Activated T-helper 17 cell treated with anti-CD3 and anti-CD28 coated beads, Interleukin-2, amount 50 U/mL, for 72 hours (primary cell): Measurements from ENCODE around the gene PLXNA2. TPM values are rescaled to one million over a fixed set of nuclear protein-coding genes. Genes with fewer than 3 reads are reported as not detected.

Experiments used
- ATAC-seq: fragments of 150-1000 bp; cut with Tn5 transposase; replicated peaks from 2 replicates; pipeline ENCODE4 v1.10.0; 2021; ENCODE audit warnings: mild to moderate bottlenecking, moderate library complexity
- H3K27ac Mint-ChIP-seq: one replicate; pipeline ENCODE4 v1.8.0; 2022; ENCODE audit warnings: mixed read lengths
- H3K27me3 Mint-ChIP-seq: one replicate; pipeline ENCODE4 v1.8.0; 2022; ENCODE audit warnings: mixed read lengths
- H3K36me3 Mint-ChIP-seq: one replicate; pipeline ENCODE4 v1.8.0; 2022; ENCODE audit warnings: low read depth, mild to moderate bottlenecking, mixed read lengths
- H3K4me1 Mint-ChIP-seq: one replicate; pipeline ENCODE4 v1.8.0; 2022; ENCODE audit warnings: mixed read lengths
- H3K4me3 Mint-ChIP-seq: one replicate; pipeline ENCODE4 v1.8.0; 2022; ENCODE audit warnings: mild to moderate bottlenecking, mixed read lengths
- H3K9me3 Mint-ChIP-seq: one replicate; pipeline ENCODE4 v1.8.0; 2022; ENCODE audit warnings: mixed read lengths
- total RNA-seq, 2 donors: library from RNA; stranded (reverse); gene quantifications; one replicate each; pipeline ENCODE4 v1.2.3, GENCODE V29; 2022

The PLXNA2 gene
- total RNA-seq, 2 donors from 2014 or later = 0.09 TPM; not detected in 1

- H3K4me3 Mint-ChIP-seq = no peak overlapping the region
- no peaks in the 10 kb centered on the region for H3K4me1 Mint-ChIP-seq
- no peaks in the 10 kb centered on the region for H3K9me3 Mint-ChIP-seq
- no peak for ATAC-seq
- H3K36me3 Mint-ChIP-seq = no peaks in the 10 kb centered on the region
- no peaks in the 10 kb centered on the region for H3K27me3 Mint-ChIP-seq
- no peak overlapping the region for H3K27ac Mint-ChIP-seq
Measured at GRCh38 chr1:208201229-208201628, 43.0 kb downstream of the PLXNA2 start.

- Mint-ChIP-seq H3K27me3 (no peaks in the 10 kb centered on the region), H3K4me3 (no peak overlapping the region), H3K36me3 (no peaks in the 10 kb centered on the region), H3K4me1 (no peaks in the 10 kb centered on the region), H3K27ac (no peak overlapping the region), H3K9me3 (no peaks in the 10 kb centered on the region)
- no peak for ATAC-seq
Measured at GRCh38 chr1:208200116-208200515, 44.1 kb downstream of the PLXNA2 start.

- Mint-ChIP-seq H3K4me3 (no peak overlapping the region), H3K4me1 (no peaks in the 10 kb centered on the region), H3K27me3 (no peaks in the 10 kb centered on the region), H3K36me3 (no peaks in the 10 kb centered on the region), H3K27ac (no peak overlapping the region), H3K9me3 (no peaks in the 10 kb centered on the region)
- no peak for ATAC-seq
Measured at GRCh38 chr1:208198236-208198635, 45.9 kb downstream of the PLXNA2 start.

- ATAC-seq = no peak
- no peaks in the 10 kb centered on the region for H3K9me3 Mint-ChIP-seq
- no peaks in the 10 kb centered on the region for H3K27me3 Mint-ChIP-seq
- no peak overlapping the region for H3K27ac Mint-ChIP-seq
- no peaks in the 10 kb centered on the region for H3K36me3 Mint-ChIP-seq
- H3K4me1 Mint-ChIP-seq = no peaks in the 10 kb centered on the region
- H3K4me3 Mint-ChIP-seq = no peak overlapping the region
Measured at GRCh38 chr1:208194944-208195343, 49.2 kb downstream of the PLXNA2 start.

- Mint-ChIP-seq H3K27me3 (no peaks in the 10 kb centered on the region), H3K4me1 (peaks cover 12% of the 10 kb centered on the region), H3K36me3 (no peaks in the 10 kb centered on the region)
Measured at GRCh38 chr1:208192995-208193394, 51.2 kb downstream of the PLXNA2 start.

GRCh38 chr1:208190784-208191183, 53.4 kb downstream of the PLXNA2 start:
- no peak overlapping the region for H3K27ac Mint-ChIP-seq
- H3K36me3 Mint-ChIP-seq = no peaks in the 10 kb centered on the region
- H3K4me3 Mint-ChIP-seq = no peak overlapping the region
- peaks cover 6% of the 10 kb centered on the region for H3K27me3 Mint-ChIP-seq
- ATAC-seq = no peak
- H3K4me1 Mint-ChIP-seq = peaks cover 12% of the 10 kb centered on the region
- H3K9me3 Mint-ChIP-seq = no peaks in the 10 kb centered on the region

More at GRCh38 chr1:208192995-208193394, 51.2 kb downstream of the PLXNA2 start:
- Mint-ChIP-seq H3K4me3 (no peak overlapping the region), H3K9me3 (no peaks in the 10 kb centered on the region), H3K27ac (no peak overlapping the region)
- no peak for ATAC-seq

- Mint-ChIP-seq H3K36me3 (no peaks in the 10 kb centered on the region), H3K4me3 (no peak overlapping the region), H3K4me1 (peaks cover 12% of the 10 kb centered on the region), H3K27ac (no peak overlapping the region), H3K27me3 (peaks cover 7% of the 10 kb centered on the region), H3K9me3 (no peaks in the 10 kb centered on the region)
- no peak for ATAC-seq
Measured at GRCh38 chr1:208189716-208190115, 54.5 kb downstream of the PLXNA2 start.

- Mint-ChIP-seq H3K27me3 (peaks cover 7% of the 10 kb centered on the region), H3K4me1 (peaks cover 12% of the 10 kb centered on the region), H3K27ac (no peak overlapping the region), H3K4me3 (no peak overlapping the region), H3K36me3 (no peaks in the 10 kb centered on the region), H3K9me3 (no peaks in the 10 kb centered on the region)
- ATAC-seq = peak; percentile 63
Measured at GRCh38 chr1:208189183-208189582, 55.0 kb downstream of the PLXNA2 start.

GRCh38 chr1:208188607-208189006, 55.6 kb downstream of the PLXNA2 start:
- no peaks in the 10 kb centered on the region for H3K9me3 Mint-ChIP-seq
- H3K27me3 Mint-ChIP-seq = peaks cover 7% of the 10 kb centered on the region
- no peak overlapping the region for H3K27ac Mint-ChIP-seq
- H3K4me1 Mint-ChIP-seq = peaks cover 12% of the 10 kb centered on the region
- ATAC-seq = no peak
- H3K4me3 Mint-ChIP-seq = no peak overlapping the region
- no peaks in the 10 kb centered on the region for H3K36me3 Mint-ChIP-seq

GRCh38 chr1:208187499-208188041, 56.6 kb downstream of the PLXNA2 start:
- H3K4me3 Mint-ChIP-seq = no peak overlapping the region
- H3K27ac Mint-ChIP-seq = no peak overlapping the region
- peaks cover 14% of the 10 kb centered on the region for H3K27me3 Mint-ChIP-seq
- H3K4me1 Mint-ChIP-seq = peaks cover 12% of the 10 kb centered on the region
- no peaks in the 10 kb centered on the region for H3K9me3 Mint-ChIP-seq
- H3K36me3 Mint-ChIP-seq = no peaks in the 10 kb centered on the region
- ATAC-seq = no peak

- H3K27ac Mint-ChIP-seq = no peak overlapping the region
- peaks cover 22% of the 10 kb centered on the region for H3K27me3 Mint-ChIP-seq
- H3K4me3 Mint-ChIP-seq = no peak overlapping the region
- H3K9me3 Mint-ChIP-seq = no peaks in the 10 kb centered on the region
- no peak for ATAC-seq
- H3K36me3 Mint-ChIP-seq = no peaks in the 10 kb centered on the region
- H3K4me1 Mint-ChIP-seq = peaks cover 12% of the 10 kb centered on the region
Measured at GRCh38 chr1:208185801-208186231, 58.4 kb downstream of the PLXNA2 start.

- no peak overlapping the region for H3K27ac Mint-ChIP-seq
- no peak overlapping the region for H3K4me3 Mint-ChIP-seq
- H3K27me3 Mint-ChIP-seq = peaks cover 22% of the 10 kb centered on the region
- H3K9me3 Mint-ChIP-seq = no peaks in the 10 kb centered on the region
- ATAC-seq = no peak
- H3K4me1 Mint-ChIP-seq = peaks cover 12% of the 10 kb centered on the region
- no peaks in the 10 kb centered on the region for H3K36me3 Mint-ChIP-seq
Measured at GRCh38 chr1:208184966-208185654, 59.1 kb downstream of the PLXNA2 start.

GRCh38 chr1:208183977-208184911, 59.9 kb downstream of the PLXNA2 start:
- no peak overlapping the region for H3K4me3 Mint-ChIP-seq
- no peaks in the 10 kb centered on the region for H3K36me3 Mint-ChIP-seq
- H3K27me3 Mint-ChIP-seq = peaks cover 22% of the 10 kb centered on the region
- no peak overlapping the region for H3K27ac Mint-ChIP-seq
- H3K4me1 Mint-ChIP-seq = peaks cover 5% of the 10 kb centered on the region
- no peak for ATAC-seq
- H3K9me3 Mint-ChIP-seq = no peaks in the 10 kb centered on the region

GRCh38 chr1:208182880-208183645, 61.1 kb downstream of the PLXNA2 start:
- no peaks in the 10 kb centered on the region for H3K9me3 Mint-ChIP-seq
- ATAC-seq = no peak
- no peak overlapping the region for H3K27ac Mint-ChIP-seq
- H3K36me3 Mint-ChIP-seq = no peaks in the 10 kb centered on the region
- H3K4me3 Mint-ChIP-seq = no peak overlapping the region
- H3K27me3 Mint-ChIP-seq = peaks cover 24% of the 10 kb centered on the region
- H3K4me1 Mint-ChIP-seq = no peaks in the 10 kb centered on the region
